Fibroblast of lung (primary cell): ENCODE data around the gene PI4KB.

Experiments used
- CTCF ChIP-seq, 2 donors: IDR thresholded peaks in 1 of 2; conservative IDR thresholded peaks in 1 of 2; 1 replicate in 1 of 2; 2 replicates in 1 of 2; pipeline ENCODE4 v1.5.1; 2011 to 2012; ENCODE audit warnings: low read length in 2 of 2, control low read depth in 1 of 2, inconsistent platforms in 1 of 2, low read depth in 1 of 2, mild to moderate bottlenecking in 1 of 2
- EZH2 ChIP-seq: IDR thresholded peaks from 2 replicates; pipeline ENCODE4 v1.5.1; 2012; ENCODE audit warnings: low read length, control low read depth, mild to moderate bottlenecking; ENCODE audit errors: missing control alignments

GRCh38 chr1:151277249-151277648, 50.0 kb downstream of the PI4KB start:
- TF ChIP-seq CTCF (conservative IDR thresholded peaks at IDR 0.05 in 1 of 2, IDR thresholded peaks at IDR 0.05 in 1 of 2; ENCODE audit: low read depth in 1 of 2, low read length in 2 of 2), result no peak
- no peak for TF ChIP-seq EZH2
